ENCODE measurements around the gene KCNJ9.
A peak's percentile ranks its signal among the peaks of the same experiment; 100 is the strongest.

The KCNJ9 gene

GRCh38 chr1:160101717-160102522 is 20.6 kb downstream of the KCNJ9 start:
- DNase-seq (ENCODE audit: low read depth in 2 of 2) = no peak
- no peak overlapping the region for H3K4me3 ChIP-seq (replicated peaks in 1 of 2; ENCODE audit: low read depth in 2 of 2, low read length in 2 of 2)
- no peak for TF ChIP-seq CTCF (IDR thresholded peaks at IDR 0.05; ENCODE audit: low read depth, low read length)

- H3K4me3 ChIP-seq (replicated peaks in 1 of 2; ENCODE audit: low read depth in 2 of 2, low read length in 2 of 2) = no peak overlapping the region
- DNase-seq (ENCODE audit: low read depth in 2 of 2) = no peak
- no peak for TF ChIP-seq CTCF (IDR thresholded peaks at IDR 0.05; ENCODE audit: low read depth, low read length)
Measured at GRCh38 chr1:160103658-160104408, 22.5 kb downstream of the KCNJ9 start.

- no peak overlapping the region for H3K4me3 ChIP-seq (replicated peaks in 1 of 2; ENCODE audit: low read depth in 2 of 2, low read length in 2 of 2)
- no peak for TF ChIP-seq CTCF (IDR thresholded peaks at IDR 0.05; ENCODE audit: low read depth, low read length)
- no peak for DNase-seq (ENCODE audit: low read depth in 2 of 2)
Measured at GRCh38 chr1:160104486-160104885, 23.1 kb downstream of the KCNJ9 start.

- TF ChIP-seq CTCF (IDR thresholded peaks at IDR 0.05; ENCODE audit: low read depth, low read length) = no peak
- no peak overlapping the region for H3K4me3 ChIP-seq (replicated peaks in 1 of 2; ENCODE audit: low read depth in 2 of 2, low read length in 2 of 2)
- DNase-seq (ENCODE audit: low read depth in 2 of 2) = no peak
Measured at GRCh38 chr1:160105155-160105554, 23.8 kb downstream of the KCNJ9 start.

- no peak for TF ChIP-seq CTCF (IDR thresholded peaks at IDR 0.05; ENCODE audit: low read depth, low read length)
- DNase-seq (ENCODE audit: low read depth in 2 of 2) = no peak
- no peak overlapping the region for H3K4me3 ChIP-seq (replicated peaks in 1 of 2; ENCODE audit: low read depth in 2 of 2, low read length in 2 of 2)
Measured at GRCh38 chr1:160107512-160107911, 26.2 kb downstream of the KCNJ9 start.

GRCh38 chr1:160108888-160109662 is 27.7 kb downstream of the KCNJ9 start:
- H3K4me3 ChIP-seq (replicated peaks in 1 of 2; ENCODE audit: low read depth in 2 of 2, low read length in 2 of 2) = no peak overlapping the region
- peak; percentile 70 to 78 for DNase-seq (ENCODE audit: low read depth in 2 of 2)
- TF ChIP-seq CTCF (IDR thresholded peaks at IDR 0.05; ENCODE audit: low read depth, low read length) = peak; percentile 55
